ENCODE results near the gene TBC1D22A. TPM values are rescaled to one million over a fixed set of nuclear protein-coding genes. Genes with fewer than 3 reads are reported as not detected.
A peak's percentile ranks its signal among the peaks of the same experiment; 100 is the strongest.

Gene TBC1D22A
- total RNA-seq, 1 experiment from 2014 or later = 20.9 TPM

DNA sequence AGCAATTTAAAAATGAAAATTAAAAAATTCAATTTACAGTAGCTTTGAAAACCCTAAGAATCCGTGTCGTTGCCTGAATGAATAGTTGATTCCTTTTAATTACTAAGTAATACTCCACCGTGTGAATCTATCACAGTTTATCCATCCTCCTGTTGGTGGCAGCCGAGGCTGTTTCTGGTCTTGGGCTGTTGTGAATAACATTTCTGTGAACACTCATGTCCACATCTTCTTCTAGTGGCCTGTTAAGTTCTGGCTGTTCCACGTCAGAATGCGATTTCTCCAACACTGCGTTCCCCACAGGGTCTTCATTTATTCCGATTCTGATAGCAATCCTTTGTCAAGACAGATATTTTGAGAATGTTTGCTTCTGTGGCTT is 223.0 kb downstream of the TBC1D22A start:
- intact Hi-C loops (cut with micrococcal nuclease) = no loop called here
- Histone ChIP-seq H3K4me1 (ENCODE audit: control insufficient read depth in 1 of 2, insufficient read depth in 2 of 2, low read length in 2 of 2) (peaks cover 11 to 27% of the 10 kb centered on the region in 2 experiments), H3K27ac (ENCODE audit: low read depth, low read length) (peak overlapping the region; percentile 55; the same call in 1 of the 2 replicates), H2AFZ (ENCODE audit: low read depth, low read length, poor library complexity, severe bottlenecking) (no peak overlapping the region), H3K9me2 (ENCODE audit: insufficient read depth) (no peaks in the 10 kb centered on the region), H3K79me2 (ENCODE audit: insufficient read depth, low read length) (no peaks in the 10 kb centered on the region), H3K36me3 (ENCODE audit: control insufficient read depth in 1 of 2, insufficient read depth in 2 of 2, low read length in 2 of 2) (no peaks in the 10 kb centered on the region), H3K9ac (ENCODE audit: low read length) (no peak overlapping the region), H3K9me3 (ENCODE audit: control insufficient read depth in 1 of 2, insufficient read depth in 1 of 2, low read depth in 1 of 2, low read length in 2 of 2) (no peaks in the 10 kb centered on the region), H3K27me3 (ENCODE audit: insufficient read depth, low read length) (no peaks in the 10 kb centered on the region), H4K20me1 (ENCODE audit: insufficient read depth) (no peaks in the 10 kb centered on the region), H3K4me3 (replicated peaks in 1 of 2; ENCODE audit: low read depth in 1 of 2, low read length in 2 of 2) (no peak overlapping the region), H3K4me2 (ENCODE audit: low read length) (peak overlapping the region; percentile 62)
- CTCF ChIA-PET = no interaction called here
- POLR2A ChIA-PET = no interaction called here
- RAD21 ChIA-PET (ENCODE audit: low non-redundant PET in 1 of 2, low total read pairs in 2 of 2, uncharacterized antibody in 2 of 2, unreplicated experiment in 2 of 2) = no interaction called here
- ATAC-seq (peak; percentile 68), DNase-seq (ENCODE audit: low read depth, low spot score) (no peak)
- no TSS peak for BruUV-seq (replicated peaks)
- TF ChIP-seq CTCF (IDR thresholded peaks at IDR 0.05 in 2 of 3, conservative IDR thresholded peaks at IDR 0.05 in 1 of 3; ENCODE audit: borderline replicate concordance in 1 of 3, insufficient read depth in 1 of 3, low read depth in 2 of 3, low read length in 2 of 3) (peak; percentile 10 to 45 (median 38); a peak in 4 of 6 replicates), RAD21 (IDR thresholded peaks at IDR 0.05; ENCODE audit: low read depth) (peak; percentile 33; the same call in 1 of the 2 replicates), JUND (IDR thresholded peaks at IDR 0.05) (no peak)

DNA sequence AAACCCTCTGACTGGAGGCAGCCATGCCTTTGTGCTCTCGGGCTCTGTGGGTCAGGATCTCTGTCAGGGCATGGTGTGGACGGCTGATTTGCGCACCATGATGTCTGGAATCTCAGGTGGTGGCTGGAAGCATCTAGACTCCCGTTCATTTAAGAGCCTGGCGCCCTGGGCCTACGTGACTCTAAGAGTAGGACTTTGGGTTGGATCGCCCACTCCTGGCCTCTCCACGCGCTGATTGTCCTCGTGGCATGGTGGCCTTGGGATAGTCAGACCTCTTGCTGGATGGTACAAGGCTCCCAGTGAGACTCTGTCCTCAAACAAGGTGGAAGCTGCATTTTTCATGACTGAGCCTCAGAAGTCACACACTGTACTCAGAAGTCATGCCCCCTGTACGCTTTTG is 224.3 kb downstream of the TBC1D22A start:
- TF ChIP-seq MAX (IDR thresholded peaks at IDR 0.05) (no peak), EZH2 (IDR thresholded peaks at IDR 0.05) (no peak), ZNF274 (IDR thresholded peaks at IDR 0.05; ENCODE audit: low read depth, low read length) (no peak), SP1 (IDR thresholded peaks at IDR 0.05; ENCODE audit: low read depth) (no peak), RAD21 (IDR thresholded peaks at IDR 0.05; ENCODE audit: low read depth) (no peak)
- peaks cover 11 to 27% of the 10 kb centered on the region in 2 experiments for H3K4me1 ChIP-seq (ENCODE audit: control insufficient read depth in 1 of 2, insufficient read depth in 2 of 2, low read length in 2 of 2)
- no peak overlapping the region for H3K27ac ChIP-seq (ENCODE audit: low read depth, low read length)
- ChIA-PET CTCF (no interaction called here), POLR2A (no interaction called here), RAD21 (ENCODE audit: low non-redundant PET in 1 of 2, low total read pairs in 2 of 2, uncharacterized antibody in 2 of 2, unreplicated experiment in 2 of 2) (no interaction called here)
- no peaks in the 10 kb centered on the region for H4K20me1 ChIP-seq (ENCODE audit: insufficient read depth)
- H3K9me2 ChIP-seq (ENCODE audit: insufficient read depth) = no peaks in the 10 kb centered on the region
- H3K9me3 ChIP-seq (ENCODE audit: control insufficient read depth in 1 of 2, insufficient read depth in 1 of 2, low read depth in 1 of 2, low read length in 2 of 2) = no peaks in the 10 kb centered on the region
- no peaks in the 10 kb centered on the region for H3K27me3 ChIP-seq (ENCODE audit: insufficient read depth, low read length)
- H3K4me3 ChIP-seq (replicated peaks in 1 of 2; ENCODE audit: low read depth in 1 of 2, low read length in 2 of 2) = no peak overlapping the region
- no TSS peak for BruUV-seq (replicated peaks)
- no peak for DNase-seq (ENCODE audit: low read depth, low spot score)
- H3K4me2 ChIP-seq (ENCODE audit: low read length) = no peak overlapping the region
- H2AFZ ChIP-seq (ENCODE audit: low read depth, low read length, poor library complexity, severe bottlenecking) = no peak overlapping the region
- H3K9ac ChIP-seq (ENCODE audit: low read length) = no peak overlapping the region
- H3K36me3 ChIP-seq (ENCODE audit: control insufficient read depth in 1 of 2, insufficient read depth in 2 of 2, low read length in 2 of 2) = no peaks in the 10 kb centered on the region
- no peaks in the 10 kb centered on the region for H3K79me2 ChIP-seq (ENCODE audit: insufficient read depth, low read length)
- ATAC-seq = no peak
- intact Hi-C loops (cut with micrococcal nuclease) = no loop called here
